HG03575 (cell line): ENCODE data around the gene RGS6.

Experiments used
- ATAC-seq: cut with Tn5 transposase; IDR thresholded peaks from one replicate; pipeline ENCODE4 v1.9.1; 2021; ENCODE audit not compliant: unreplicated experiment, insufficient number of reproducible peaks, low FRiP score; ENCODE audit errors: extremely low read depth

RGS6 gene

DNA sequence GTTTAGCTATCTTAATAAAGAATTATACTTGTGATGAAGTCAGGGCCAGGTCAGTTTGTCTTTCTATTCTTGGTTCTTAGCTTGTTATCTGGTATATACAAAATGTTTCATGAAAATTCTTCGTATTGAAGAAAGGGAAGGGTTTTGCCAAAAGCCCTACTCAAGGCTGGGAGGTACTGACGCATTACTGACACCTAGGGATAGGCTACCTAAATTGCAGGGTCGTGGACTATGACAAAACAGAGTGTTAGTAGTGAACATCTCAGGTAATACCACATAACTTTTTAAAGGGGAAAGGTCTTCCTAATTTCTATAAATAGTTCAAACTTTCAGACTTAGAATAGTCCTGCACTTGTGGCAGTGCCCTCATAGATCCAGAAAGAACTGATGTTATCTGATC is 246.3 kb downstream of the RGS6 start:
- no peak for ATAC-seq

DNA sequence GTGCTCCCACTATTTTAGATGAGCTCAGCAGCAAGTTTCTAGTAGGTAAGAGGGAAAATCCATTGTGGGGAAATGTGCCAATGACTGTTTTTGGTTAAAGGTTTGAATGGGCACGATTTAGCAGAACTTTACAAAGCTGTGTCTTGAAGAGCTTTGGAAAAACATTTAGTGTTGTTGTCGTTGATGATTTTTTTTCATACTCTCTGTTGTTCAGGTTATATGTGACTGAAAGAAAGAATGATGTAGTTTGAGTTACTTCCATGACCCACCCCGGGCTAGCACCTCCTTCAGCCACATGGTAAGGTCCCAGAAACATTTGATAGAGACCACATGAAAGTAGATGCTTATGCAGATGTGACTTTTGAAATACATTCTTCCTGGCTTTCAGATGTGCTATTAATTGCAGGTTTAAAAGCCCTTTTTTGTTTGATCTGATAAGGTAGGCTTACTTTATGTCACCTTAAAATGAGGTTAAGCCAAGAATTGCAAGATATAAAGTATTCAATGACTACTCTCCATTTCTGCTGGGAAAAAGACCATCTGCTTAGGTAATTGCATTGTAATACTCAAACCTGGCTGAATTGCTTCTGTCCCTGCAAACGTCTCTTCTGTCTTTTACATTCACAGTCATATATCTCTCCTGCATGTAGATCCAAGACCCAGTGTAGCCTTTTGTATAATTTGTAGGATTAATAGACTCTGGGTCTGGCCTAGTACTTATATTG is 250.6 kb downstream of the RGS6 start:
- no peak for ATAC-seq

DNA sequence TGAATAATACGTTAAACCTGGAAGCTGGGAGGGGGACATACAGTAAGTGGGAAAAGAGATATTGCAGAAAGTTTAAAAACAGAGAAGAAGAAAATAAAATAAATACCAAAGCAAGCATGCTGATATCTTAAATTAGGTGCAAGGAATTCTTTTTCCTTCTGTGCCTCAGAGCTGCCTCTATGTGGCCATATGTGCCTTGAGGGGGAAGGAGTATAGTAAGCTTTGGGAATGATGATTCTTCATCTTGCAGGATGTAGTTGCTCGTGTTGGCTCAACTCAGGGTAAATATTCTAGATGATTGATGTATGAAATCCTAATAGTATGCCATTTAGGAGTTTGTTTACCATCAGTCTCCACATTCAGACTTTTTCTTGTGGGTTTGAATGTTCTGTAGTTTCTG is 251.4 kb downstream of the RGS6 start:
- no peak for ATAC-seq

DNA sequence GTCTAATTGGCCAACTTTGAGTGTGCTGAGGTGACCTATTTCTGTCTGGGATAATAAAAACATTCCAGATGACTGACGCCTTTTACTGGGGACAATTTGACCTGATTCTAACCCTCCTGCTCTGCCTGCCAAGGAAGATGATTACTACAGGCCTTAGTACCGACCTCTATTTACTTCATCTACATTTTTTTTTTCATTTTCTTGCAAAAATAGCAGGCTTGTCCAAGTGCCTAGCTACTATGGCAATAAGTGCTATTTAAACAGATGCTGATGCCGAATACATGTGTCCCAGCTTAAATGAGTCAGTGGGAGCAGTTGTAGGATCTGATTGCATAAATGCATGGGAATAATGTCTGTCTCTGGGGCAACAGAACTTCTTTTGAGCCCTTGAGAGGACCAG is 254.3 kb downstream of the RGS6 start:
- ATAC-seq: no peak

DNA sequence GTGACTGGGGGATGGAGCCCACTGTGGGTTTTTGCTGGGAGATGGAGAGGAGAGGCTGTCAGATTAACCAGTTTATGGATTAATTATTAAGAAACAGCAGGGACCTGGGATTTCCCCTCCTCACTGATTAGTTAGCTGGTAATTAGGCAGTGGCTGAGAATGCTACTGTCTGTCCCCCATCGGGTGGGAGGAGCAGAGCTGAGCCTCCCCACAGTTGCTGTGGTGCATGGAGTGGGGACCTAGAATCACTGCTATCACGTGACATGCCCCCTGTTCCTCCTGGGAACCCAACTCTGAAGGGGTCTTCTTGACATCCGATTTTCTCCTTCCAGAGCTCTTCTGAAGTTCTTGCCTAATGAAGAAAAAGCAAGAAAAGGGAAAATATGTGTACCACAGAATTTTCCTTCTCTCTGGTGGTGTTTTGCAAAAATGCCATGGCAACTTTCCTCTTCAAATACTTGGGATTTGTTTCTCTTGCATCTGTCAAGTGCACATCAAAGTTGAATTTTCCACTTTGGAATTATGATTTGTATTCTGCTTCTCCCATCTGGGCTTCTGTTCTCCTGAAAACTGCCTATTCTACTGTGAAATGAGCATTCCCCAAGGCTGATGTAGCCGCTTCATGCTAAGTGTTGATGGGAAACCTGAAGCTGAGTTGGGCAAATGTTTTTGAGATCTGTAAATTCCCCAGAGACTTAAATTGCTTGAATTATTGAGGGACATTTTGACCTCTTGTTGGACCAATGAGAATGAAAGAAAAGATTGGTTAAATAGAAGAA is 264.2 kb downstream of the RGS6 start:
- ATAC-seq: no peak

DNA sequence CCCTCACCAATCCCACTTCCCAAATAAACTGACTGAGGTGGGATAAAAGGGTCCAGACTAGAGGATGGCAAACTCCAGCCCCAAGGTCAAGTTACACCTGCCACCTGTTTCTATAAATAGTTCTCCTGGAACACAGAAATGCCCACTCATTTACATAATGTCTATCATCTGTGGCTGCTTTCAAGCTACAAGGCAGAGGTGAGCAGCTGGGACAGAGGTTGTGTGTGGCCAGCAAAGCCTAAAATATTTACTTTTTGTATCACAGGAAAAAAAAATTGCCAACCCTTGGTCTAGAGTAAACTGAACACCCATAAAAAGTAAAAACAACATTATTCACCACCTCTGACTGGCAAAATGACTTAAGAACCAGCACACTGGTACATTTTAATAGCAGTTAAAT is 269.4 kb downstream of the RGS6 start:
- no peak for ATAC-seq

DNA sequence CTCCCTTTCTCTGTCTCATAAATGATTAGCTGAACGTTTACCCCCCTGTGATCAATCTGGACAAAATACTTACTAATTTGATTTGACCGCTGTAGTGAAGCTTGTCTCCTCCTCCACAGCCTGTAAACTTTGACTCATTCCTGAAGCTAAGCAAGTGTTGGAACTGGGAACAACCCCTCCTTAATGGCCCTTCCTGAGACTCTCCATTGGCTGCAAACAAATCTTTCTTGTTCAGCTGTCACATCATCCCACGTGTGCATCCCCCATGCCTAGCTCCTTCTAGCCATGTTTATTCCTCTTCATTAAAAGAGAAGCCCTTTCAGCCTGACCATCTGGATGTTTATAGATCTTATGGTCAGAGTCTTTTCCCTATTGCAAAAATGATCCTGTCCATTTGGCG is 281.2 kb downstream of the RGS6 start:
- no peak for ATAC-seq

DNA sequence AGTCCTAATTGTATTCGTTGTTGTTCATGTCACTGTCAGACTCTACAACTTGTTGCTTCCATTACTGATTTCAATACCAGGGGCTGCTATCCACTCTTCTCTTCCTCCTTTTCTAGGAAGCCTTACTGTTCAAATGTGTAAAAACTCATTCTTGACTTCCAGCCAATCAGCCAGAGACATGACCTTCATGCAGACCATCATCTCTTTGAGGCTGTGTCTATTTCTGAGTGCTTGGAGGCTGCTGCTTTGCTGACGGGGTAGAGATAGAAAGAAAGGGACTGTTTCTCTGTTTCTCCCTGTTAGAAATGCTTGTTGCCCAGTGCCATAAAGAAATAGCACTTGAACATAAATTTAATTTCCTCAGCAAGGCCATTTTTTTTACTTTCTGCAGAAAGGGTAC is 282.9 kb downstream of the RGS6 start:
- no peak for ATAC-seq

DNA sequence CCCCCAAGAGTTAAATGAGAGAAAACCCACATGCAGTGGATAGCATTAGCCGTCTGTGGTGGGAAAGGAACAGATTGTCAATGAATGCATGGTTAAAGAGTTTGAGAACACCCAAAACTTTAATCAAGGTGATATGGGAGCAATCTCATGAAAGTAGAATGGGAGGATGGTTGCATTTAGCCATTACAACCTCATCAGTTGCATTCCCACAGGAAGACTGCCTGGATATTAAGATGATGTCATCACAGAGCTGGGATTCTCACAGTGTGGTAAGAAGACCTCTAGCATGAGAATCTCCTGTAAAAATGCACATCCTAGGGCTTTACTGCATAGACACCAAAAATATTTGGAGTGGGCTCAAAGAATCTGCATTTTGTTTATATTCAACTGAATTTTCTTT is 284.9 kb downstream of the RGS6 start:
- ATAC-seq: no peak

DNA sequence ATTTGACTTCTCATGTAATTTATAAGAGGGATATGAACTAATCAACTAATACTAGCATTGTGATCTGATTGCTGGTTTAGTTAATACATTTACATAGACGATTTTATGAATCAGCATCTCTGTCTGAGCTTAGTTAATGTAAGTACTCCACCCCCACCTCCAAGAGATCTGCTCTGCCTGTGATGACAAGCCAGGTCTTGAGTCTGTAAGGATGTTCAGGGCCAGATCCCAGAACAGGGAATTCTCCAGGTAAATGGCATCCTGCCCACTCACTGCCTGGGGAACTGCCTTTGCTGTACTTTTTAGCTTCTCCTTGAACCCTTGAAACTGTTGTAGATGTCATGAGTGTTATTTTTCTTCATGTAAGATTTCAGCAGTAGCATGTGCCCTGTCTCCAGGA is 289.8 kb downstream of the RGS6 start:
- ATAC-seq: no peak

DNA sequence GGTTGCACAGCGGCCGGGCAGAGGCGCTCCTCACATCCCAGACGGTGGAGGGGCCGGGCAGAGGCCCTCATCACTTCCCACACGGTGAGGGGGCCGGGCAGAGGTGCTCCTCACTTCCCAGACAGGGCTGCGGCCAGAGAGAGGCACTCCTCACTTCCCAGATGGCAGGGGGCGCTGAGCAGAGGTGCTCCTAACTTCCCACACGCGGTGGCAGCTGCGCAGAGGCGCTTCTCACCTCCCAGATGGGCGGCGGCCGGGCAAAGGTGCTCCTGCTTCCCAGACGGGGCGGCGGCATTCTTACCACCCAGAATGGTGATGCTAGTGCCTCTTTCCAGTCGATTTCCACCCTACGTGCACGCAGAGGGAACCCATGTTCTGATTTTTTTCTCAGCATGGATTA is 304.4 kb downstream of the RGS6 start:
- ATAC-seq: no peak

DNA sequence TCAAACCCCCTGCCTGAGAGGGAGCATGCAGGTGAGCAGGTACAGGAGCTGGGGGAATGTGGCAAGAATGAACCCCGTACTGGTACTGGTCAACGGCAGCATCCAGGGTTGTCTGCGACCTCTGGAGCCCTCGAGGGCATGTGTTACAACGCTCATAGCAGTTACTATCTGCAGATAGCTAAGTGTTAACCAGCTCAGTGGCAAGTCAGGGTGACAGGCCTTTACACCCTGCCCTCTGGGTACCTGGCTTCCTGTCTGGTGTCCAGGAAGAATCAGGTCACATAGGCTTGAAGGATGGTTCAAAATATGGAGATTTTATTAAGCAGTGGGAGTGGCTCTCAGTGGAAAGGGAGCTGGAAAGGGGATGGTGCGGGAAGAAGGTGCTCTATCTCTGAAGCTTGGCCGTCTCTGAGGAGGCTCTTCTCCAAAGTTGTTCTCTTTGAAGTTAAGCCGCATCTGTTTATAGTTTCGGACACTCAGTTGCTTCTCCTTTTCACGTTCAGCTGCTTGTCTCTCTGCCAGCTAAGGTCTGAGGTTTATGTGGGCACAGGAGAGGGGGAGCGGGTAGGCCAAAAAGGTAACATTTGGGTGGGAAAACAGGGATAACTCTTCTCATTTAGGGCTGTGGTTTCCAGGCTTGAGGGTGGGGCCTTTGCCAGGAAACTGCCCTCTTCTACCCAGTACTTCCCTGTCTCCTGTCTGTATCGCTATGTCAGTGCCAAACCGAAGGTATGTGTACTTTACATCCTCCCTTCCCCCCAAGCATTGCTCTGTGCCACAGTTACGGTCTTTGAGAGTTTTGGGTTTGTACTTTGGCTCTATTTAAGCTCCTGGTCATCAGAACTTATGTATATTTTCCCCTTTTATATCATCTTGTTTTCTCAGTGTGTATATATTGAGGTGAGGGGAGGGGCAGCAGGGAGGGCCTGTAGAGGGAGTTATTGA is 305.8 kb downstream of the RGS6 start:
- no peak for ATAC-seq

DNA sequence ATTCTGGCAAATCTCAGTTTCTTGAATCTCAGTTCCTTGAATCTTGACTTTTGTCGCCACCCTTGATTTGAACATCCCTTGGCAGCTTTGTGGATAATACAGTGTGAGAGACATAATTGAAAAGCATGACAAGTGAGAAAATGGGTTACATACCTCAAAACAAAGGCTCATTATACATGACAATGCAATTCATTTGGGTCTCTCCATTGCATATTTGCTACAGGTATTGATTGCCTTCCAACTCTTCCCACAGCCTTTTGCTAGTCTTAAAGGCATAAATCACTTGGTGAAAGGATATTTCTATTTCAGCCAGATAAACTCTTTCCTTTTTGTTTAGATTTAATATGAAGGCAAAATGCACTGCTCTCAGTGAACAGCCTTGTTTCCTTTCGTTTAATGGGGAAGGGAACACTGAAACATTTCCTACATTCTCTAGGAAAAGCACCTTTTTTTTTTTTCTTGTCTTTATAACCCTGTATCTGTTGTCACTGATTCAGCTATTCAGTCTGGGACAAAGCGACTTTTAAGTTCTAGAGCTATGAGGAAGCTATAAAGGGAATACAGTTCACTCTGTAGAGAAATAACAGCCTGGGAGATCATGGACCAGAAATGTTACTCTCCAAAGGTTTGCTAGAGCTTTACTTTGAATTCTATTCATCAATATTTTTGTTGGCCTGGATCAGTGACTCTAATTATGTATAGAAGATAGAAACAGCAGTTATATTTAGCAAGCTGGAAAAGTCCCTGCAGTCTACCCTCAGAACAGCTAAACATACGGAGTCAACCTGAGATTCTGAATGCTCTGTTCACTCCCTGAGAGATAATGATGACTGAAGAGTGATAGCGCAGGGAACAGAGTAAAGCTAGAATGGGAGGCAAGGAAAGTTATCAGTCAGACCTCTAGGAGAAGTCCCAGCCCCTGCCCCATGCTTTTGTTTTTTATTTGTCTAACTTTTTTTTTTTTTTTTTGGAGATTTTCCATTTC is 311.4 kb downstream of the RGS6 start:
- ATAC-seq: no peak

DNA sequence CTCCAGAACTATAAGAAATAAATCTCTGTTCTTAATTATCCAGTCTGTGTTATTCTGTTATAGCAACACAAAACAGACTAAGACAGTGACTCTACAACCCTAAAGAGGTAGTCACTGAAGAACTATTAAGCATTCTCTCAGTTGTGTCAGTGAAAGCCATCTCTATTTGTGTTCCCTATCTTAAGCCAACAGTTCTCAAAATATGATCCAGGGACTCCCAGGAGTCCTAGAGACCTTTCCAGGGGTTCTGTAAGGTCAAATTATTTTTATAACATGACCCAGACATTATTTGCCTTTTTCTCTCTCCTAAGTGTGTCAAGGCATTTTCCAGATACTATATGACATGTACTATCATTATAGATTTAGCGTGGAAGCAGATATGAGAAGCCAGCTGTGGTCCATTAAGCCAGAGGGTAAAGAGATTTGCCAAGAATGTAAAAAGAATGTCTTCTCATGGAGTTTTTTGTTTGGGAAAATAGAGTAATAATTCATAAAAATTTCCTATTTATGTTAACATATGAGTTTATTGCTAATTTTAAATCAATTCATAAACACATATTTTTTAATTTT is 315.8 kb downstream of the RGS6 start:
- no peak for ATAC-seq

DNA sequence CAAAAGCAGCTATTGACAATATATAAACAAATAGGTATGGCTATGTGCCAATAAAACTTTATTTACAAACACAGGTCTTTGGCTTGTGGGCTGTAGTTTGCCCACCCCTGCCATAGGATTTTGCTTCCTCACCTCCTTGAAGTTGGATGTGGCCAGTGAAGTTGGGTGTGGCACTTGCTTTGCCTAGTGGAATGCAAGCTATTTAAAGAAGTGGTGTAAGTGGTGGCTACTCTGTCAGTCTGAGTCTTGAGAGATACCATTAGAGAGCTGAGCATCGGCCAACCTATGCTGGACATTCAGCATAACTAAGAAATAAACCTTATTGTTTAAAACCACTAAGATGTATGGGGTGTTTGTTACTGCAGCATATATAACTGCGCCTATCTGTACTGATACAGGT is 321.3 kb downstream of the RGS6 start:
- no peak for ATAC-seq

DNA sequence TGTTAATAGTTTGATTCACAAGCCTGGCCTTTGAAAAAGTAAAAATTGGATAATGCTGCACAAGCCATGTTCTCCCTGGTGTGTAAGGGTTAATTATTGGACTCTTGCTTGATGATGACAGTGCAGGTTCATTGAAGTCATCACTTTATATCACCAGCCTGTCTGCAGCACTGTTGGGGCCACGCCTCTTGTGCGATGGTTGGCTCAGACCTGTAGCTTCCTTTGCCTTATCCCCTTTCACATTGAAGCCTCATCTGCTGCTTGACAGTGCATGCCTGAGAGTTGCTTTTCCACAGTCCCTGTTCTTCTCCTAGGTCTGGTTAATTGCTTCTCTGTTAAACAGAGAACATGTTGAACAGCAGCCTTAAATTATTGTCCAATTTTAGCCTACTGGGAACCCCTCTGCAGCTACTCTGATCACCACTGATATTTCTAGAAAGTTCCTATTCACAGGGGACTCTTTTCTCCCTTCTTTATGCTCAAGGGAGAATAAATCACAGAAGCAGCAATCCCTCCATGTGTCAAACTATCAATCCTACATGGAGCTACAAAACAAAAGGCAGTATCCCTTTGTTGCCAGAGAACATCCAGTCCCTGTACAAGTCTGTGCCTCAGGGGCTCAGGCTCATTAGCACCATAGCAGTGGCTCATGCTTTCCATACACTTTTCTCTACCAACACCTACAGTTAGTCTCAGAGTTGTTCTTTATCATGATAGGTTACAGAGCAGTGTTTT is 322.1 kb downstream of the RGS6 start:
- ATAC-seq: no peak

DNA sequence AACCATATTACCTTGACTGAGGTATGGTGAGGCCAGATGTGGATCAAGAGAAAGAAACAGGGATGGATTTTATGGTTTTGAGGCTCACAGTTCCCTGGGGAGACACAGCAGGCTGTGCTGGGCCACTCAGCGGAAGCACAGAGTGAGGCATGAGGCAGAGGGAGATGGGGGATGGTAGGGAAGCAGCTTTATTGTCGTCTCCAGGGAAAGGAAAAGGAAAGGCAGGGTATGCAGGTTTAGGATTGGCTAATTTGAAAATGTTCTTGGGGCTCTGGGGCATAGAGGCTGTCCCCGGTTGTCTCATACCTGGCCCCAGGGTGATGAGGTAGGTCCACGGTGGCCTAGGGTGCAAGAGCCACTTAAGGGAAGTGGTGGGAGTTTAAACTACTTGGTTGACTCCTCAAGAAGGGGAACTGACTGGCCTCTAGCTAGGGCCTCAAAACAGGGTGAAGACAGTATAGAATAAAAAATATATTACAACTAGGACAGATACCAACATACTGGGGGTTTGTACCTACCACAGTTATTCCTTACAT is 322.8 kb downstream of the RGS6 start:
- ATAC-seq: no peak
